Body of pancreas (tissue), 4 donors: ENCODE measurements around the gene MTA3. TPM values are rescaled to one million over a fixed set of nuclear protein-coding genes. Genes with fewer than 3 reads are reported as not detected.

Source experiments
- ATAC-seq: fragments of 150-250 bp; one replicate; pipeline ENCODE4 v1.9.1; 2016
- DNase-seq, 4 donors: peaks; one replicate each; pipeline ENCODE4 v3.0.0-alpha.2; 2019
- H3K27ac ChIP-seq, 4 donors: fragments of 200-600 bp; sonication (generic); 1 replicate in 3 of 4; 2 replicates in 1 of 4; pipeline versions ENCODE4 v1.5.1 to v1.6.1; 2016 to 2019; ENCODE audit warnings: mild to moderate bottlenecking in 1 of 4, mixed read lengths in 1 of 4, moderate library complexity in 1 of 4
- H3K27me3 ChIP-seq, 2 donors: fragments of 200-600 bp; sonication (generic); one replicate each; pipeline ENCODE4 v1.6.0; 2016; ENCODE audit warnings: mild to moderate bottlenecking in 1 of 2
- H3K36me3 ChIP-seq, 2 donors: fragments of 200-600 bp; sonication (generic); replicated peaks in 1 of 2; 2 replicates each; pipeline ENCODE4 v1.5.1; 2016; ENCODE audit warnings: low read depth in 2 of 2; ENCODE audit not compliant: insufficient read depth in 1 of 2
- H3K4me1 ChIP-seq: fragments of 200-600 bp; sonication (generic); one replicate; pipeline ENCODE4 v1.6.0; 2016
- H3K4me3 ChIP-seq, 2 donors: fragments of 200-600 bp; sonication (generic); 1 replicate in 1 of 2; 2 replicates in 1 of 2; pipeline ENCODE4 v1.5.1; 2016 to 2019
- H3K9me3 ChIP-seq, 3 donors: fragments of 200-600 bp; sonication (generic); 1 replicate in 2 of 3; 2 replicates in 1 of 3; pipeline ENCODE4 v1.5.1; 2016
- POLR2A ChIP-seq, 3 donors: fragments of 450-650 bp; IDR thresholded peaks; one replicate each; pipeline ENCODE4 v1.6.1; 2016; ENCODE audit warnings: antibody characterized with exemption in 3 of 3, mild to moderate bottlenecking in 2 of 3
- WGBS, 2 donors: methylation state at CpG; one replicate each; pipeline ENCODE4 v1.1.5; 2017; 5-methylcytosine and 5-hydroxymethylcytosine counted together
- intact Hi-C: fragments of 100-400 bp; cut with DNase I; formaldehyde crosslinking; loops from one replicate; pipeline ENCODE4 v1.15.1; 2023
- total RNA-seq, 2 donors: library from RNA; depleted of rRNA; stranded (reverse); fragments of >200 nt; gene quantifications; one replicate each; pipeline ENCODE4 v1.1.0, GENCODE V29; 2016
- TF ChIP-seq, protein P1 (sequence below), 7 experiments: fragments of 450-650 bp in 4 of 7; fragments of 200-600 bp in 3 of 7; sonication (generic) in 3 of 7; IDR thresholded peaks; one replicate each; pipeline ENCODE4 v1.5.1; 2016 to 2019; ENCODE audit warnings: antibody characterized with exemption in 7 of 7

The MTA3 gene
- total RNA-seq, 2 donors from 2014 or later, result 23.1 to 31.1 TPM

DNA sequence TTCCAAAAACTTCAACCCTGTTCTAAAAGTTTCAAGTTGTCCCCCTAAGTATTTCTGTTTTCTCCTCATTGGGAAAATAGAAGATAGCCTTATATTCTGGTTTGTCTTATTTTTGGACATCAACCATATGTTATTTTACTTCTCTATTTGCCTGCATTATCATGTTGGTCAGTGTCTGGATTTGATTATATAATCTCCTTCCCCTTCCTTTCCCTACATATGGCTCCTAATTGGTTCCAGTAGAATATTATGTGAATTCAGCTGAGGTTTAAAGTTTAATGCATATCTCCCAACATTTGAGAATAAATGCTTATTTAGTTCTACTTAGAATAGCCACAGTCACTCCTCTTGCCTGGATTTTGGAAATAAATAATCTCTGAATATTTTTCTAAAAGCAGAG lies 128.6 kb downstream of the MTA3 start:
- TF ChIP-seq POLR2A (IDR thresholded peaks at IDR 0.05), result no peak
- TF ChIP-seq, protein P1, sequence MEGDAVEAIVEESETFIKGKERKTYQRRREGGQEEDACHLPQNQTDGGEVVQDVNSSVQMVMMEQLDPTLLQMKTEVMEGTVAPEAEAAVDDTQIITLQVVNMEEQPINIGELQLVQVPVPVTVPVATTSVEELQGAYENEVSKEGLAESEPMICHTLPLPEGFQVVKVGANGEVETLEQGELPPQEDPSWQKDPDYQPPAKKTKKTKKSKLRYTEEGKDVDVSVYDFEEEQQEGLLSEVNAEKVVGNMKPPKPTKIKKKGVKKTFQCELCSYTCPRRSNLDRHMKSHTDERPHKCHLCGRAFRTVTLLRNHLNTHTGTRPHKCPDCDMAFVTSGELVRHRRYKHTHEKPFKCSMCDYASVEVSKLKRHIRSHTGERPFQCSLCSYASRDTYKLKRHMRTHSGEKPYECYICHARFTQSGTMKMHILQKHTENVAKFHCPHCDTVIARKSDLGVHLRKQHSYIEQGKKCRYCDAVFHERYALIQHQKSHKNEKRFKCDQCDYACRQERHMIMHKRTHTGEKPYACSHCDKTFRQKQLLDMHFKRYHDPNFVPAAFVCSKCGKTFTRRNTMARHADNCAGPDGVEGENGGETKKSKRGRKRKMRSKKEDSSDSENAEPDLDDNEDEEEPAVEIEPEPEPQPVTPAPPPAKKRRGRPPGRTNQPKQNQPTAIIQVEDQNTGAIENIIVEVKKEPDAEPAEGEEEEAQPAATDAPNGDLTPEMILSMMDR (IDR thresholded peaks at IDR 0.05), result no peak
- H3K4me3 ChIP-seq, result no peak overlapping the region
- H3K4me1 ChIP-seq, result no peaks in the 10 kb centered on the region
- H3K36me3 ChIP-seq, result no peaks in the 10 kb centered on the region
- no peak overlapping the region for H3K27ac ChIP-seq
- DNase-seq, result no peak
- no peak for ATAC-seq
- no peaks in the 10 kb centered on the region for H3K9me3 ChIP-seq
- no peaks in the 10 kb centered on the region for H3K27me3 ChIP-seq
- intact Hi-C loops, result no loop called here

DNA sequence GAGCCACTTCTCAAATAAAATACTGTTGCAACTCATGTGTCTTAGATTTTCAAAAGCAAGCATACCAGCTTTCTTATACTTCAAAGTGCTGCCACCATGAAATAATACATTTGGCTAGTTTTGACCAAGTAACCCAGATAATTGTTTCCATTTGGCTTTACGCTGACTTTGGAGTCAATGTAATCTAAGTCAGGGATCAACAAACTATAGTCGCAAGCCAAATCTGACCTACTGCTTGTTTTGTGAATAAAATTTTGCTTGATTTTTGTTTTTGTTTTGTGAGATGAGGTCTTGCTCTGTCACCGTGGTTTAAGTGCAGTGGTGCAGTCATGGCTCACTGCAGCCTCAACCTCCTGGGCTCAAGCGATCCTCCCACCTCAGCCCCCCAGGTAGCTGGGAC lies 130.5 kb downstream of the MTA3 start:
- intact Hi-C loops, result no loop called here
- DNase-seq (no peak), ATAC-seq (no peak)
- WGBS, 2 donors, result 91 to 92% methylated on average over 4 of the region's 4 CpGs
- no peak overlapping the region for H3K4me3 ChIP-seq
- H3K27ac ChIP-seq, result no peak overlapping the region
- H3K36me3 ChIP-seq, result no peaks in the 10 kb centered on the region
- no peaks in the 10 kb centered on the region for H3K9me3 ChIP-seq
- no peak for TF ChIP-seq POLR2A (IDR thresholded peaks at IDR 0.05)
- TF ChIP-seq, protein P1 (IDR thresholded peaks at IDR 0.05), result no peak
- no peaks in the 10 kb centered on the region for H3K4me1 ChIP-seq
- no peaks in the 10 kb centered on the region for H3K27me3 ChIP-seq

DNA sequence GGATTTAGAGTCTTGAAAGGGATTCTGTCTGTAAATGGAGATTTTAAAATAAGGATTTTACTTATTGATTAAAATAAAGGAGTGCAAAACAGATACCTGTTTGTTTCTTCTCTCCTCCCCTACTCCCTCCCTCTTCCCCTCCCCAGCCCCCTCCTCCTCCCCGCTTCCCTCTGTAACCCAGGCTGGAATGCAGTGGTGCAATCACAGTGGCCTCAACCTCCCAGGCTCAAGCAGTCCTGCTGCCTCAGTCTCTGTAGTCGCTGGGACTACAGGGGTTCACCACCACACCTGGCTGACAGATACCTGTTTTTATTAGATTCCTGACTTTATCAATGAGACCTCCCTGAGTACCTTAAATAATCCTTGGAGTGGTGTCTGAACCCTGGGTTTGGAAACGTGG lies 138.4 kb downstream of the MTA3 start:
- 80 to 81% methylated on average over 3 of the region's 3 CpGs for WGBS, 2 donors
- no peak for ATAC-seq

DNA sequence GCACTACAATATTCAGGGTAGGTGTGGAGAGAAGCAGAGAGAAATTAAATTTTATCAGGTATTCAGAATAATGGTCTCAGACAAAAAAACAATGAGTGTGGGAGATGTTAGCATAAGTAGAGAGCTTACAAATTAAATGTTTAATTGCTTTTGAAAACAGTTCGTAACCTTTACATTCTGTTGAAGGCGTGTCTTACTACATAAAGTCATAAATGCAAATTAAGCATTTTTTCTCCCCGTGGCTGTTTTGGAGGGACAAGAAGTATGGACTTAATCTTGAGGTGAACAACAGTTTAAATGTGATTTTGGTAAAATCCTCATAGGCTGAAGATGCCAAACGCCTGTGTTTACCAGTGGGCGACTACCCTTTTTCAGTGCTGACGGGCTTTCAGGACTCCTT lies 139.7 kb downstream of the MTA3 start:
- ATAC-seq (no peak), DNase-seq (no peak)
- no peak for TF ChIP-seq POLR2A (IDR thresholded peaks at IDR 0.05)
- TF ChIP-seq, protein P1 (IDR thresholded peaks at IDR 0.05), result no peak
- H3K4me3 ChIP-seq, result no peak overlapping the region
- intact Hi-C loops, result no loop called here
- H3K9me3 ChIP-seq, result no peaks in the 10 kb centered on the region
- no peaks in the 10 kb centered on the region for H3K27me3 ChIP-seq
- H3K36me3 ChIP-seq, result peaks cover 0 to 2% of the 10 kb centered on the region in 2 donors
- H3K4me1 ChIP-seq, result no peaks in the 10 kb centered on the region
- H3K27ac ChIP-seq, result no peak overlapping the region
- WGBS, 2 donors, result 63 to 77% methylated on average over 6 of the region's 6 CpGs

More for the DNA sequence above, 138.4 kb downstream of the MTA3 start:
- Histone ChIP-seq H3K9me3 (no peaks in the 10 kb centered on the region), H3K27me3 (no peaks in the 10 kb centered on the region), H3K36me3 (peaks cover 0 to 2% of the 10 kb centered on the region in 2 donors), H3K4me1 (no peaks in the 10 kb centered on the region), H3K4me3 (no peak overlapping the region), H3K27ac (no peak overlapping the region)
- intact Hi-C loops, result no loop called here
- no peak for TF ChIP-seq POLR2A (IDR thresholded peaks at IDR 0.05)
- TF ChIP-seq, protein P1 (IDR thresholded peaks at IDR 0.05), result no peak
- no peak for DNase-seq

DNA sequence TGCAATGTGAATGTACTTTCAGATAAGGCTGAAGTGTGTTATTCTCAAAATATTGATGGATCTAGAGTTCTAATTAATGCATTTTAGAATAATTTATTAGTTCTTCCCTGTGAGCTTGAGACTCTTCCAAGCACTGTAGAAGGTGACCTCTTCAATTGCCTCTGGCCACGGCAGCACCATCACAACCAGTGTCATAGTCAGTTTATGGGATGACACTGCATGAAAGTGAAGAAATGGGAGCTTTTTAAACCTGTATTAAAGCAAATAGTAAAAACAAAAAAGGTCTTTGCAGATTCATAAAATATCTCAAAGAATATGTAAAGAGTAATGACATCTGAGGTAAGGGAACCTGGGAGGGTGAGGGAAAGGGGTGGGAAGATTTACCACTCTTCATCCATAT lies 143.5 kb downstream of the MTA3 start:
- no peaks in the 10 kb centered on the region for H3K9me3 ChIP-seq
- TF ChIP-seq, protein P1 (IDR thresholded peaks at IDR 0.05), result no peak
- TF ChIP-seq POLR2A (IDR thresholded peaks at IDR 0.05), result no peak
- 93 to 100% methylated on average over 1 of the region's 1 CpG for WGBS, 2 donors
- H3K4me3 ChIP-seq, result no peak overlapping the region
- ATAC-seq (no peak), DNase-seq (no peak)
- H3K4me1 ChIP-seq, result no peaks in the 10 kb centered on the region
- no peaks in the 10 kb centered on the region for H3K27me3 ChIP-seq
- H3K36me3 ChIP-seq, result peaks cover 0 to 2% of the 10 kb centered on the region in 2 donors
- intact Hi-C loops, result no loop called here
- no peak overlapping the region for H3K27ac ChIP-seq
